ENCODE data around the gene SAP30BP.

- TF ChIP-seq, protein P1, sequence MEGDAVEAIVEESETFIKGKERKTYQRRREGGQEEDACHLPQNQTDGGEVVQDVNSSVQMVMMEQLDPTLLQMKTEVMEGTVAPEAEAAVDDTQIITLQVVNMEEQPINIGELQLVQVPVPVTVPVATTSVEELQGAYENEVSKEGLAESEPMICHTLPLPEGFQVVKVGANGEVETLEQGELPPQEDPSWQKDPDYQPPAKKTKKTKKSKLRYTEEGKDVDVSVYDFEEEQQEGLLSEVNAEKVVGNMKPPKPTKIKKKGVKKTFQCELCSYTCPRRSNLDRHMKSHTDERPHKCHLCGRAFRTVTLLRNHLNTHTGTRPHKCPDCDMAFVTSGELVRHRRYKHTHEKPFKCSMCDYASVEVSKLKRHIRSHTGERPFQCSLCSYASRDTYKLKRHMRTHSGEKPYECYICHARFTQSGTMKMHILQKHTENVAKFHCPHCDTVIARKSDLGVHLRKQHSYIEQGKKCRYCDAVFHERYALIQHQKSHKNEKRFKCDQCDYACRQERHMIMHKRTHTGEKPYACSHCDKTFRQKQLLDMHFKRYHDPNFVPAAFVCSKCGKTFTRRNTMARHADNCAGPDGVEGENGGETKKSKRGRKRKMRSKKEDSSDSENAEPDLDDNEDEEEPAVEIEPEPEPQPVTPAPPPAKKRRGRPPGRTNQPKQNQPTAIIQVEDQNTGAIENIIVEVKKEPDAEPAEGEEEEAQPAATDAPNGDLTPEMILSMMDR (IDR thresholded peaks at IDR 0.05), result peak in 6 of 7 experiments; percentile 26 to 54 (median 49)
- no peak for TF ChIP-seq POLR2A (IDR thresholded peaks at IDR 0.05)
These were observed 14.1 kb upstream of the SAP30BP start for GRCh38 chr17:75652934-75653549.

Measured in body of pancreas (tissue), 4 donors.